RWPE2 (cell line): ENCODE results near the gene CHMP5.
A peak's percentile ranks its signal among the peaks of the same experiment; 100 is the strongest.

ENCODE experiments used
- ATAC-seq: fragments of 200-7000 bp; cut with Tn5 transposase; 3 replicates; pipeline ENCODE4 v1.9.1; 2021; ENCODE audit warnings: low read depth
- DNase-seq: peaks from one replicate; pipeline ENCODE4 v3.0.0-alpha.2; 2020; ENCODE audit warnings: low spot score
- H3K27ac ChIP-seq: fragments of 450-650 bp; 2 replicates; pipeline ENCODE4 v1.5.1; 2017; ENCODE audit warnings: mild to moderate bottlenecking; ENCODE audit not compliant: poor library complexity, severe bottlenecking
- H3K27me3 ChIP-seq: fragments of 250-450 bp; sonication (Bioruptor Pico); 2 replicates; pipeline ENCODE4 v1.5.1; 2021; ENCODE audit warnings: mild to moderate bottlenecking, moderate library complexity; ENCODE audit not compliant: insufficient read depth, poor library complexity, severe bottlenecking
- H3K36me3 ChIP-seq: fragments of 250-450 bp; sonication (Bioruptor Pico); 2 replicates; pipeline ENCODE4 v1.5.1; 2020; ENCODE audit warnings: low read depth, mild to moderate bottlenecking, moderate library complexity
- H3K4me1 ChIP-seq: fragments of 250-450 bp; sonication (Bioruptor Pico); 2 replicates; pipeline ENCODE4 v1.5.1; 2021; ENCODE audit warnings: mild to moderate bottlenecking, moderate library complexity; ENCODE audit not compliant: insufficient read depth, poor library complexity, severe bottlenecking
- H3K4me3 ChIP-seq: fragments of 250-450 bp; sonication (Bioruptor Pico); 2 replicates; pipeline ENCODE4 v1.5.1; 2021; ENCODE audit warnings: mild to moderate bottlenecking, moderate library complexity; ENCODE audit not compliant: severe bottlenecking
- H3K9me3 ChIP-seq: fragments of 250-450 bp; sonication (Bioruptor Pico); 2 replicates; pipeline ENCODE4 v1.5.1; 2021; ENCODE audit warnings: mild to moderate bottlenecking, moderate library complexity; ENCODE audit not compliant: severe bottlenecking
- TF ChIP-seq, protein P1 (sequence below): fragments of 450-650 bp; IDR thresholded peaks from one replicate; pipeline ENCODE4 v1.5.1; 2017; ENCODE audit warnings: mild to moderate bottlenecking, moderate library complexity; ENCODE audit not compliant: poor library complexity, severe bottlenecking

The CHMP5 gene

DNA sequence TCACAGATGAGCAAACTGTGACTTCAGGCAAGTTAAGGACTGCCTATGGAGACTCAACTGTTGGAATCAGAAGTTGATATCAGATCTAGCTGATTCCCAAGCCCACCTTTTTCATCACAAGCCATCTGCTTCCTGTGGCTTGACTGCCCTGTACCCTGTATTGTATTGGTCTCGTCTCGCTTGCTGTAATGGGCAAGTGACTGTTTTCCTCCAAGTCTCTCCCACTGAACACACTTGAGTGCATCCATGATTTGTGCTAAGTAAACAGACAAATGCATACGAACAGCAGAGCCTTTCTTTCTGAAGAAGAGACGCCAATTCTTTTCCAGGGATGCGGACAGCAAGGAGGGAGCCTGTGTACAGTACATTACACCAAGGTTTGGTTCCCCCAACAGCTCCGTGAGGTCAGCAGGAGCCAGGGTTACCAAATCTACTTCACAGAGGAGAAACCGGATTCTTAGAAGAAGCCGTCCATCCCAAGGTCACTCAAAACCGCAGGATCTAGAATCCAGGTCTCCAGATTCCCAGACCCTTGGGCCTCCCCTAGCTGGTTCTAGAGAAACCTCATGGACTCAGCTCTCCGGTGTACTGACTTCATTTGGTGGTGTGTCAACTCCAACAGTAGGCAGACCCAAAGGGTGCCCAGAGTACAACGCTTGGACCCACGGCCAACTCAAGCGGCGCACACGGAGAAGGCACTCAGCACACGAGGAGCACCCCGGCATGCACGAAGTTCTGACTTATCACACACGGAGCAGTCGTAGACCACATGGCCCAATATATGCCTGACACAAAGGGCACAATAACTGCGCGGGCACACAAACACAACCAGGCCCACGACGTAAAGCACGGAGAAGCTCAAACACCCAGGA lies 1.5 kb upstream of the CHMP5 start:
- H3K27ac ChIP-seq, result peak overlapping the region; percentile 63
- peak overlapping the region; percentile 94 for H3K4me3 ChIP-seq
- no peak for DNase-seq
- TF ChIP-seq, protein P1, sequence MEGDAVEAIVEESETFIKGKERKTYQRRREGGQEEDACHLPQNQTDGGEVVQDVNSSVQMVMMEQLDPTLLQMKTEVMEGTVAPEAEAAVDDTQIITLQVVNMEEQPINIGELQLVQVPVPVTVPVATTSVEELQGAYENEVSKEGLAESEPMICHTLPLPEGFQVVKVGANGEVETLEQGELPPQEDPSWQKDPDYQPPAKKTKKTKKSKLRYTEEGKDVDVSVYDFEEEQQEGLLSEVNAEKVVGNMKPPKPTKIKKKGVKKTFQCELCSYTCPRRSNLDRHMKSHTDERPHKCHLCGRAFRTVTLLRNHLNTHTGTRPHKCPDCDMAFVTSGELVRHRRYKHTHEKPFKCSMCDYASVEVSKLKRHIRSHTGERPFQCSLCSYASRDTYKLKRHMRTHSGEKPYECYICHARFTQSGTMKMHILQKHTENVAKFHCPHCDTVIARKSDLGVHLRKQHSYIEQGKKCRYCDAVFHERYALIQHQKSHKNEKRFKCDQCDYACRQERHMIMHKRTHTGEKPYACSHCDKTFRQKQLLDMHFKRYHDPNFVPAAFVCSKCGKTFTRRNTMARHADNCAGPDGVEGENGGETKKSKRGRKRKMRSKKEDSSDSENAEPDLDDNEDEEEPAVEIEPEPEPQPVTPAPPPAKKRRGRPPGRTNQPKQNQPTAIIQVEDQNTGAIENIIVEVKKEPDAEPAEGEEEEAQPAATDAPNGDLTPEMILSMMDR, result no peak
- ATAC-seq, result peak; percentile 9; the same call in 2 of the 3 replicates
- H3K4me1 ChIP-seq, result peaks cover 5% of the 10 kb centered on the region
- H3K27me3 ChIP-seq, result no peaks in the 10 kb centered on the region
- peaks cover 78% of the 10 kb centered on the region for H3K36me3 ChIP-seq
- H3K9me3 ChIP-seq, result no peaks in the 10 kb centered on the region

DNA sequence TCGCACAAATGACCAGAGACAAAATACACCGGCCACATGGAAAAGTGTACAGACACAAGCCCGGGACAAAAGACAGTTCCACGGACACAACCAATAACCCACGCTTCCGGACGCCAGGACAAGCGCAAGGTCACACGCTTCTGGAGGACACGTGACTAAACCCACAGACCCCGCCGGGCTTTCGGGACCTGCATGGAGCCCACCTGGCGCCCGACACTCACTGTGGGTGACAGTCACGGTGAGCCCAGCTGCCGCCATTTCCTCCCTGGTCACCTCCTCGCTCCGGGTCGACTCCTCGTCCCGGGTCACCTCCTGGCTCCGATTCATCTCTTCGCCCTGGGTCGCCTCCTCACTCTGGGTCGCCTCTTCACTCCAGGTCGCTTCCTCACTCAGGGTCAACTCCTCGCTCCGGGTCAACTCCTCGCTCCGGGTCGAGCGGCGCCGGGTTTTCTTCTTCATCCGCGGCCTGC lies 811 bp upstream of the CHMP5 start:
- peaks cover 78% of the 10 kb centered on the region for H3K36me3 ChIP-seq
- TF ChIP-seq, protein P1, result no peak

DNA sequence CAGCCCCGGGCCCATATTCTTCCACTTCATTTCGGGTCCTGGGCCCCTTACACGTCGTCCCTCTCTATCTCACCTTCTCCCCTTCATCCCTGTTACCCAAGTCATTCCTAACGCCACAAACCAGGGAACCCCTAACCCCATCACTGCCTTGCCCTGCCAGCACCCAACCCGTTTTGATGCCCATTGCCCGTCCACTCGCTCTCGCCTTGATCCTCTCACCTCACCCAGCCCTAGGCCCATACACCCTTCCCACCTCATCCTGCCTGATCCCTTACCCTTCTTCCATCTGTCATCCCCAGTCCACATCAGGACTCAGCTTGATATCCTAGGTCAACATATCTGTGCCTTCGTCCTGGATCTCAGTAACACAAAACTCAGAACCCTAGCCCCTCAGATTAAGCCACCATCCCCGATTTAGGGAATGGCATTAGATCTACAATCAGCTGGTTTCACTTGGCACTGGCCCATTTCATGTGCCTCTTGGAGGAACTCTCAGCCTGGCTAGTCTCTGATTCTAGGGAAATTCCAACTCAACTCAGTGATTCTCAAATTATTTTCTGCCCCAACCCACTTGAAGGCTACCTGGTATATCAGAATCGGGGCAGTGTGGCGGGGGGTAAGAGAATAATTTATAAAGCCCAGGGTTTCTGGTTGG lies 489 bp downstream of the CHMP5 start:
- ATAC-seq (no peak), DNase-seq (no peak)
- Histone ChIP-seq H3K4me3 (peak overlapping the region; percentile 94), H3K27me3 (no peaks in the 10 kb centered on the region), H3K27ac (peak overlapping the region; percentile 63), H3K36me3 (peaks cover 75% of the 10 kb centered on the region), H3K4me1 (peaks cover 5% of the 10 kb centered on the region), H3K9me3 (no peaks in the 10 kb centered on the region)
- TF ChIP-seq, protein P1, result no peak

More for the DNA sequence above, 811 bp upstream of the CHMP5 start:
- Histone ChIP-seq H3K4me3 (peak overlapping the region; percentile 94), H3K9me3 (no peaks in the 10 kb centered on the region), H3K4me1 (peaks cover 5% of the 10 kb centered on the region), H3K27me3 (no peaks in the 10 kb centered on the region), H3K27ac (peak overlapping the region; percentile 63)
- DNase-seq (peak; percentile 70), ATAC-seq (peak; percentile 4; the same call in 1 of the 3 replicates)

DNA sequence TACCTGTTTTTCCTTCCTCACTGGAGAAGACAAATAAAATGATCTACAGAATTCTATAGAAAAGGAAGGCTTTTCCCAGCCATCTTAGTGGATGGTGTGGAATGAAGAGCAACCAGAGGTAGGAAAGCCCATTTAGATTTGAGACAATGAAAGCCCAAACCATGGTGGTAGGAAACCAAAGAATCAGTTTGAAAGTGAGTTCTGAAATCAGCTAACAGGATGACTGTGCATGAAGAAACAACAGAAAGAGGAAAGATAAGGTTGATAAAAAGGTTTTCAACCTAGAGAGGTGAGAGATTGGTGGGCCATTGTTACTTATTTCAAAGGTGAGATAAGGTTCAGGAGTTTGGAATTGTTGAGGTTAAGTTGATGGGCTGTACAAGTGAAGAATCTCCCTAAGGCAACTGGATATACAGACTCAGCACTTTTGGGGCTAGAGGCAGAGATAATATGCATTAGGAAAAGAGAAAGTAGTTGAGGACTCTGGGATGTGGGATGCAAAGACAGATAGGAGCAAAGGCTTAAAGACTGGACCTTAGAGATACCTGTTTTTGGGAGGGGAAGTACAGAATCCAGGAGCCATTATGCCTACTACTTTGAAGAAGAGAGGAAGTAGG lies 2.4 kb downstream of the CHMP5 start:
- Histone ChIP-seq H3K36me3 (peaks cover 75% of the 10 kb centered on the region), H3K27ac (no peak overlapping the region), H3K4me1 (peaks cover 5% of the 10 kb centered on the region), H3K9me3 (no peaks in the 10 kb centered on the region), H3K4me3 (no peak overlapping the region), H3K27me3 (no peaks in the 10 kb centered on the region)
- TF ChIP-seq, protein P1, result no peak
- no peak for DNase-seq
- ATAC-seq, result no peak
